ENCODE results near the gene PAX4.

Gene PAX4

DNA sequence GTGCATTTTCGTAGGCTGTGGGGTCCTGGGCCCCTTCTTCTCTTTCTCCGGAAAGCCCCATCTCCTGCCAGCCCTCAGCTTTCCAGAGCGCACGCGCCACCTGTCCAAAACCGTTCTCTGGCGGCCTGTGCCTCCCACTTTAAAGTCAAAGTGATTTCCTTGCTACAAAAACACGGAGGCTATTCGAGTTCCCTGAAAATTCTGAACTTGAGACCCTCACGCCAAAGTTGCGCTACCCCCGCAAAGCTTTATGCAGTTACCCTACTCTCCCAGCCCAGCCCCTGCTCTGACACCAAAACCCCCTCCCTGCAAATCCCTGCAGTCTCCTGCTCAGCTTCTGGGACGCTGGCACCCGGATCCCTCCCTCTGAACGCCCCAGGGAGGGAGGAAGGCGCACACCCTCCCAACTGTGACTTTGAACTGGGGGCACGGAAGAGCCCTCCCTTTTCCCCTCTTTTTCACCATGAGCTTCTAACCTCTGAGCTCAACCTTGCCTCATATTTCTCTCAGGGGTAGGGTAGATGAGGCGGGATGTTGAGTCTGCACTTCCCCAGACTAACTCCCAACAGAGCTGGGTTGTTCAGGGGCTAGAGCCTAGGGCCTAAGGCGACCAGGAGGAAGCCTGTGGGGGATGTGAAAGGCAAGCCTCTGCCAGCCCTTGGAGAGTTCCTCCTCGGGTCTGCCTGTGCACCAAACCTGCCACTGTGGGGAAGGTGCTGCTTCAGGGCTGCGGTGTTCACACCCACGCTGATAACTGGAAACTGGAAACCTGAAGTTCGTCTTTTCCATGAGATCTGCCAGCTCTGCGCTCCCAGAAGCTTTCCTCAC lies 2.7 kb upstream of the PAX4 start:
- H3K36me3 ChIP-seq (ENCODE audit: insufficient read depth, low read length), result no peaks in the 10 kb centered on the region
- H3K9me3 ChIP-seq (ENCODE audit: low read length), result no peaks in the 10 kb centered on the region
- H3K4me1 ChIP-seq (ENCODE audit: insufficient read depth, low read length), result no peaks in the 10 kb centered on the region
- H3K27me3 ChIP-seq (ENCODE audit: control insufficient read depth in 1 of 2, insufficient read depth in 2 of 2, low read length in 2 of 2), result peaks cover 0 to 12% of the 10 kb centered on the region in 2 donors
- H3K27ac ChIP-seq (ENCODE audit: low read depth, low read length), result no peak overlapping the region
- no peak overlapping the region for H3K9ac ChIP-seq (ENCODE audit: low read length)
- H3K4me3 ChIP-seq (ENCODE audit: low read depth in 1 of 2, low read length in 2 of 2), result no peak overlapping the region

GRCh38 chr7:127619681-127620405 lies 1.9 kb upstream of the PAX4 start:
- H3K4me3 ChIP-seq (ENCODE audit: low read depth in 1 of 2, low read length in 2 of 2), result no peak overlapping the region
- no peak overlapping the region for H3K9ac ChIP-seq (ENCODE audit: low read length)
- no peak overlapping the region for H3K27ac ChIP-seq (ENCODE audit: low read depth, low read length)
- H3K36me3 ChIP-seq (ENCODE audit: insufficient read depth, low read length), result no peaks in the 10 kb centered on the region
- H3K27me3 ChIP-seq (ENCODE audit: control insufficient read depth in 1 of 2, insufficient read depth in 2 of 2, low read length in 2 of 2), result peaks cover 0 to 14% of the 10 kb centered on the region in 2 donors
- H3K4me1 ChIP-seq (ENCODE audit: insufficient read depth, low read length), result no peaks in the 10 kb centered on the region
- H3K9me3 ChIP-seq (ENCODE audit: low read length), result no peaks in the 10 kb centered on the region

DNA sequence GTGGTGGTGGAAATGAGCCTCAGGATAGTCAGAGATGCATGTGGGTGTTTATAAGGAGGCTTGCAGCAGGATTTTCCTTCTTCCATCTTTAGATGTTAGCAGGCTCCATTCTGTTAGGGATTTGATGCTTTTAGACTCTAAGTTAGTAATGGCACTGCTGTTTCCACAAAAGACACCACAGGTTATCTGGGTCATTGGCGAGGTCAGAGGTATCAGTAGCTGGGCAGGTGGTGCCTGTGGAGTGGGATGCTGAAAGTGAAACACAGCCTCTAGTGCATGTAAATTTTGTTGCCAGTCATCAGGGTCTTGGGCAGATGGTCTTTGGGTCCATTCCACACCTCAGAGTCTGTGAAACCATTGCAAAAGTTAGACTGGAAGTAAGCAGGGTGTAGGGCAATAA lies 833 bp upstream of the PAX4 start:
- no peak overlapping the region for H3K27ac ChIP-seq (ENCODE audit: low read depth, low read length)
- H3K9me3 ChIP-seq (ENCODE audit: low read length), result no peaks in the 10 kb centered on the region
- no peak overlapping the region for H3K4me3 ChIP-seq (ENCODE audit: low read depth in 1 of 2, low read length in 2 of 2)
- H3K4me1 ChIP-seq (ENCODE audit: insufficient read depth, low read length), result no peaks in the 10 kb centered on the region
- peaks cover 0 to 19% of the 10 kb centered on the region in 2 donors for H3K27me3 ChIP-seq (ENCODE audit: control insufficient read depth in 1 of 2, insufficient read depth in 2 of 2, low read length in 2 of 2)
- no peak overlapping the region for H3K9ac ChIP-seq (ENCODE audit: low read length)
- no peaks in the 10 kb centered on the region for H3K36me3 ChIP-seq (ENCODE audit: insufficient read depth, low read length)

DNA sequence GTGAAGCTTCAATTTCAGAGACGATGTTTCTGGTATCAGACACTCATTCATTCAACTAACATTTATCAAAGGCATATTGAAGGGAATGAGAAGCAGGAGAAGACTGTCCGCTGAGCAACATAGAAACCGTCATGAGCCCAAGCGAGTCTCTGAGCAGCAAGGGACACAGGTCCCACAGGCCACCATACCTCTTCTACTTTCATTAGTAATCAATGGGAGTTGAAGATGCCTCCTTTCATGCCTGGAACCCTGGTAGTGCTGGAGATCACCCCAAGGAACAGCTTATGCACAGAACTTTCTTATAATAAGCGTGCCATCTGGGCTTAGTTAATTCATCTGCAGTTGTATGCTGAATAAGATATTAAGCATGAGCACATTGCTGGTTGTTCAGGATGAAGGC lies 1.2 kb downstream of the PAX4 start:
- Histone ChIP-seq H3K27ac (ENCODE audit: low read depth, low read length) (no peak overlapping the region), H3K9ac (ENCODE audit: low read length) (no peak overlapping the region), H3K9me3 (ENCODE audit: low read length) (no peaks in the 10 kb centered on the region), H3K4me3 (ENCODE audit: low read depth in 1 of 2, low read length in 2 of 2) (no peak overlapping the region), H3K36me3 (ENCODE audit: insufficient read depth, low read length) (no peaks in the 10 kb centered on the region), H3K27me3 (ENCODE audit: control insufficient read depth in 1 of 2, insufficient read depth in 2 of 2, low read length in 2 of 2) (peaks cover 0 to 19% of the 10 kb centered on the region in 2 donors), H3K4me1 (ENCODE audit: insufficient read depth, low read length) (no peaks in the 10 kb centered on the region)

- Histone ChIP-seq H3K27ac (ENCODE audit: low read depth, low read length) (no peak overlapping the region), H3K4me3 (ENCODE audit: low read depth in 1 of 2, low read length in 2 of 2) (no peak overlapping the region), H3K9me3 (ENCODE audit: low read length) (no peaks in the 10 kb centered on the region), H3K27me3 (ENCODE audit: control insufficient read depth in 1 of 2, insufficient read depth in 2 of 2, low read length in 2 of 2) (peaks cover 0 to 11% of the 10 kb centered on the region in 2 donors), H3K4me1 (ENCODE audit: insufficient read depth, low read length) (no peaks in the 10 kb centered on the region), H3K9ac (ENCODE audit: low read length) (no peak overlapping the region), H3K36me3 (ENCODE audit: insufficient read depth, low read length) (no peaks in the 10 kb centered on the region)
These were observed 5.7 kb downstream of the PAX4 start for GRCh38 chr7:127612263-127612662.

- no peaks in the 10 kb centered on the region for H3K9me3 ChIP-seq (ENCODE audit: low read length)
- no peaks in the 10 kb centered on the region for H3K36me3 ChIP-seq (ENCODE audit: insufficient read depth, low read length)
- no peak overlapping the region for H3K4me3 ChIP-seq (ENCODE audit: low read depth in 1 of 2, low read length in 2 of 2)
- H3K4me1 ChIP-seq (ENCODE audit: insufficient read depth, low read length), result no peaks in the 10 kb centered on the region
- no peak overlapping the region for H3K27ac ChIP-seq (ENCODE audit: low read depth, low read length)
- H3K9ac ChIP-seq (ENCODE audit: low read length), result no peak overlapping the region
- no peaks in the 10 kb centered on the region for H3K27me3 ChIP-seq (ENCODE audit: control insufficient read depth in 1 of 2, insufficient read depth in 2 of 2, low read length in 2 of 2)
These were observed 8.6 kb downstream of the PAX4 start for GRCh38 chr7:127609297-127609696.

DNA sequence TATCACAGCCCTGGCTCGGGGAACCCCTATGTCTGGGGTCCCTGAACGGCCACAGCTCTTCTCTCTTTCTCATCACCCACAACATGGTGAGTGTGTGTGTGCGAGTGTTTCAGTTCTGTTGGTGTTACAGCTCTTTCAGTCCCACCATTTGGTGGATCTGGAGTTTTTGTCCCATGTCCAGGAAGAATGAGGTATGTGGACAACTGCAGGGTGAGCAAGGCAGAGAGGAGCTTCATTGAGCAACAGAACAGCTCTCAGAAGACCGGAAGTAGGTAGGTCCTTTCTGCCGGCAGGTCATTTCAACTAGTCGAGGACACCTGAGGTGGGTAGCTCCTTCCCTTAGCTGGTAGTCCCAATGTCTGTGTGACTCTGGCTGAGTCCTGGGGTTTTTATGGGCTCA lies 9.5 kb downstream of the PAX4 start:
- H3K4me3 ChIP-seq (ENCODE audit: low read depth in 1 of 2, low read length in 2 of 2), result no peak overlapping the region
- no peaks in the 10 kb centered on the region for H3K36me3 ChIP-seq (ENCODE audit: insufficient read depth, low read length)
- H3K9me3 ChIP-seq (ENCODE audit: low read length), result no peaks in the 10 kb centered on the region
- H3K9ac ChIP-seq (ENCODE audit: low read length), result no peak overlapping the region
- H3K4me1 ChIP-seq (ENCODE audit: insufficient read depth, low read length), result no peaks in the 10 kb centered on the region
- no peak overlapping the region for H3K27ac ChIP-seq (ENCODE audit: low read depth, low read length)
- no peaks in the 10 kb centered on the region for H3K27me3 ChIP-seq (ENCODE audit: control insufficient read depth in 1 of 2, insufficient read depth in 2 of 2, low read length in 2 of 2)

GRCh38 chr7:127600885-127601284 lies 17.1 kb downstream of the PAX4 start:
- Histone ChIP-seq H3K9ac (ENCODE audit: low read length) (no peak overlapping the region), H3K27ac (ENCODE audit: low read depth, low read length) (no peak overlapping the region), H3K9me3 (ENCODE audit: low read length) (no peaks in the 10 kb centered on the region), H3K4me3 (ENCODE audit: low read depth in 1 of 2, low read length in 2 of 2) (no peak overlapping the region), H3K4me1 (ENCODE audit: insufficient read depth, low read length) (no peaks in the 10 kb centered on the region), H3K27me3 (ENCODE audit: control insufficient read depth in 1 of 2, insufficient read depth in 2 of 2, low read length in 2 of 2) (no peaks in the 10 kb centered on the region), H3K36me3 (ENCODE audit: insufficient read depth, low read length) (no peaks in the 10 kb centered on the region)

GRCh38 chr7:127598318-127598717 lies 19.6 kb downstream of the PAX4 start:
- H3K27me3 ChIP-seq (ENCODE audit: control insufficient read depth in 1 of 2, insufficient read depth in 2 of 2, low read length in 2 of 2), result no peaks in the 10 kb centered on the region
- no peak overlapping the region for H3K27ac ChIP-seq (ENCODE audit: low read depth, low read length)
- no peaks in the 10 kb centered on the region for H3K9me3 ChIP-seq (ENCODE audit: low read length)
- H3K4me1 ChIP-seq (ENCODE audit: insufficient read depth, low read length), result no peaks in the 10 kb centered on the region
- no peak overlapping the region for H3K9ac ChIP-seq (ENCODE audit: low read length)
- H3K4me3 ChIP-seq (ENCODE audit: low read depth in 1 of 2, low read length in 2 of 2), result no peak overlapping the region
- H3K36me3 ChIP-seq (ENCODE audit: insufficient read depth, low read length), result no peaks in the 10 kb centered on the region

DNA sequence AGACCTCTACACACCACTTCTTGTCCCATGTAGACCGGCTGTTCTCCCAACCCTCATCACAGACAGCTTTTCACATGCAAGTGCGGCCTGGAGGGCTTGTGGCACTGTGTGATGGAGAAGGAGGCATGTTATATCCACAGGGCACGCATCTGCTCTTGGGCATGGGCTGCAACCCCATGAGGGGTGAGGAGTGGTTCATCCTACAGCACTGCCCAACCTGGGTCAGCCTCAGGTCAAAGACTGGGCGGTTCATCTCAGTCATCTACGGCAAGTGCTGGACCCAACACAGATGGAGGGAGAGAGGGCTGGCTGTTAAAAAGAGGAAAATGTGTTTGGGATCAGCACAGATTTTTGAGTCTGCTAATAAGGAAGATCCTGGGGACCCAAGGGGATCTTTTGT lies 22.2 kb downstream of the PAX4 start:
- Histone ChIP-seq H3K36me3 (ENCODE audit: insufficient read depth, low read length) (peaks cover 13% of the 10 kb centered on the region), H3K27ac (ENCODE audit: low read depth, low read length) (no peak overlapping the region), H3K27me3 (ENCODE audit: control insufficient read depth in 1 of 2, insufficient read depth in 2 of 2, low read length in 2 of 2) (no peaks in the 10 kb centered on the region), H3K9ac (ENCODE audit: low read length) (no peak overlapping the region), H3K9me3 (ENCODE audit: low read length) (no peaks in the 10 kb centered on the region), H3K4me1 (ENCODE audit: insufficient read depth, low read length) (no peaks in the 10 kb centered on the region), H3K4me3 (ENCODE audit: low read depth in 1 of 2, low read length in 2 of 2) (no peak overlapping the region)

- H3K27me3 ChIP-seq (ENCODE audit: control insufficient read depth in 1 of 2, insufficient read depth in 2 of 2, low read length in 2 of 2), result no peaks in the 10 kb centered on the region
- peaks cover 19% of the 10 kb centered on the region for H3K36me3 ChIP-seq (ENCODE audit: insufficient read depth, low read length)
- H3K27ac ChIP-seq (ENCODE audit: low read depth, low read length), result no peak overlapping the region
- H3K9ac ChIP-seq (ENCODE audit: low read length), result no peak overlapping the region
- H3K9me3 ChIP-seq (ENCODE audit: low read length), result no peaks in the 10 kb centered on the region
- peaks cover 6% of the 10 kb centered on the region for H3K4me1 ChIP-seq (ENCODE audit: insufficient read depth, low read length)
- no peak overlapping the region for H3K4me3 ChIP-seq (ENCODE audit: low read depth in 1 of 2, low read length in 2 of 2)
These were observed 23.5 kb downstream of the PAX4 start for GRCh38 chr7:127594490-127594889.

Measured in muscle layer of colon (tissue), 2 donors.